Measurements from ENCODE around the gene AFG1L.

The AFG1L gene

DNA sequence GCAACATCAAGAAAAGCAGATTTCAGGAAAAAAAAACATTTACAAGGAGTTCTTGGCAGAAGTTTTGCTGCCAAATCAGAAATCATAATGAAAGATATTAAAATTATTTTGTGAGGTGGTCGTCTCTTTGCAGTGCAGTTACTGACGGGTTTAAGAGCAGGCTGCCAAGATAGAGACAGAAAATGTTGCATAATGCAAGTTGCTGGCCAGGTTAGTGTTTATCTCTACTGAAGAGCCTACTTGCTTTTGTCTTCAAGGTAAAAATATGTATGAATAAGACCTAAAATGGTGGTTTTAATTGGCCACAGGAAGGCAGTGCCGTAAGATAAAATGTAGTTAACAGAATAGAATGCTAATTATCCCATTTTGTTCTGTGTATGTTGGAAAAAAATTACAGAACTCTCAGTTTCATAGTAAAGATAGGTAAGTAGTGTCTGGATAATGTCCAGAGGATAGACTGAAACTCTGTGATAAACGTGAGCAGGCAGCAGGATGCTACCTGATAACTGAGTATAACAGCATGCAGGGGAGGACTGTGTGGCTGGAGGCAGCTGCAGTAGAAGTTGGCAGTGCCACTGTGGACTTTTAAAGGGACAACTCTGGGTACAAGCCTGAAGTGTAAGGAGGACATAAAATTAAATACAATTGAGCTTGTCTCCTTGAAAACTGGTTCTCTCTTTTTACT lies 279.7 kb downstream of the AFG1L start:
- no peak overlapping the region for H3K27ac ChIP-seq
- TF ChIP-seq CTCF (conservative IDR thresholded peaks at IDR 0.05) (no peak), ZFX (IDR thresholded peaks at IDR 0.05) (no peak)

Measured in C4-2B (cell line).